ENCODE measurements around the gene ATP2C2. TPM values are rescaled to one million over a fixed set of nuclear protein-coding genes. Genes with fewer than 3 reads are reported as not detected.
"Not testable (repeated sequence)": the region's sequence is repeated elsewhere in the genome, so short reads cannot be mapped to it uniquely, and the experiment has no call there.

ATP2C2 gene
- total and polyA plus RNA-seq, 4 donors, result 21.3 to 96.8 (median 37.5) TPM

DNA sequence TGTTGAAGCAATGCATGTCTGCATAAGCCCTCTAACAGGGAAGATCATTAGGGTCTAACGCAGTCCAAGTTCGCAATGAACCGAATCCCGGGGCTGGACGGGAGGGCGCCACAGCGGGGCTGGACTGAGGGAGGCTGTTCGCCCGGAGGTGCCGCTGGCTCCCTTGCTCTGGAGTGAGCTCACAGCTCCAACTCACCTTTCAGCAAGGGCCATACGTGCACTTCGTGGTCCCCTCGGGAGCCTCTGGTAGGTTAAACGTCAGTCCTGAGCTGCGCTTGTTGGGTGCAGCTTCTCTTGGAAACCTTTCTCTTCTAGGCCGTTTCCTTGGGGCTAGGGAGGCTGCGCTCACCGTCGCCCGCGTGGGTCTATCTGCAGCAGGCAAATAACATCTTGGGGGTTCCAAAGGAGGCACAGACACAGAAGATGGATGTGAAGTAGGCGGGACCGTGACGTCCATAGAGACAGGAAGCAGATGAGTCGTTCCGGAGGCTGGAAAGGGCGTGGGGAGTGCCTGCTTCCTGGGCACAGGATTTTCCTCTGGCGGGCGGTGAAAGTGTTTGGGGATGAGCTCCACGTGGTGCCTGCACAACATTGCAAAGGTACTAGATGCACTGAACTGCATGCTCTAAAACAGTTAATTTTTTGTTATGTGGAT, 21.9 kb downstream of the ATP2C2 start:
- Histone ChIP-seq H3K27me3 (ENCODE audit: control insufficient read depth in 3 of 3, insufficient read depth in 3 of 3, low read length in 2 of 3) (no peaks in the 10 kb centered on the region), H3K36me3 (ENCODE audit: control insufficient read depth in 4 of 4, insufficient read depth in 4 of 4, low read length in 4 of 4) (peaks cover 0 to 1% (median 0%) of the 10 kb centered on the region in 4 donors), H3K9ac (ENCODE audit: insufficient read depth in 1 of 2, low read length in 2 of 2) (no peak overlapping the region), H3K27ac (ENCODE audit: low read depth in 1 of 2, low read length in 1 of 2) (no peak overlapping the region), H3K9me3 (ENCODE audit: control insufficient read depth in 4 of 4, insufficient read depth in 3 of 4, low read length in 3 of 4) (no peaks in the 10 kb centered on the region), H3K4me3 (no peak overlapping the region), H3K4me1 (ENCODE audit: control insufficient read depth in 5 of 5, insufficient read depth in 5 of 5, low read length in 5 of 5) (peaks cover 0 to 9% (median 0%) of the 10 kb centered on the region in 5 donors)
- DNase-seq, result no peak
- 82 to 83% methylated on average over 30 of the region's 30 CpGs for WGBS, 2 donors
- ATAC-seq (ENCODE audit: insufficient read depth, low FRiP score), result no peak
- TF ChIP-seq, protein P1, sequence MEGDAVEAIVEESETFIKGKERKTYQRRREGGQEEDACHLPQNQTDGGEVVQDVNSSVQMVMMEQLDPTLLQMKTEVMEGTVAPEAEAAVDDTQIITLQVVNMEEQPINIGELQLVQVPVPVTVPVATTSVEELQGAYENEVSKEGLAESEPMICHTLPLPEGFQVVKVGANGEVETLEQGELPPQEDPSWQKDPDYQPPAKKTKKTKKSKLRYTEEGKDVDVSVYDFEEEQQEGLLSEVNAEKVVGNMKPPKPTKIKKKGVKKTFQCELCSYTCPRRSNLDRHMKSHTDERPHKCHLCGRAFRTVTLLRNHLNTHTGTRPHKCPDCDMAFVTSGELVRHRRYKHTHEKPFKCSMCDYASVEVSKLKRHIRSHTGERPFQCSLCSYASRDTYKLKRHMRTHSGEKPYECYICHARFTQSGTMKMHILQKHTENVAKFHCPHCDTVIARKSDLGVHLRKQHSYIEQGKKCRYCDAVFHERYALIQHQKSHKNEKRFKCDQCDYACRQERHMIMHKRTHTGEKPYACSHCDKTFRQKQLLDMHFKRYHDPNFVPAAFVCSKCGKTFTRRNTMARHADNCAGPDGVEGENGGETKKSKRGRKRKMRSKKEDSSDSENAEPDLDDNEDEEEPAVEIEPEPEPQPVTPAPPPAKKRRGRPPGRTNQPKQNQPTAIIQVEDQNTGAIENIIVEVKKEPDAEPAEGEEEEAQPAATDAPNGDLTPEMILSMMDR (IDR thresholded peaks at IDR 0.05; ENCODE audit: control extremely low read depth, extremely low read depth), result no peak

DNA sequence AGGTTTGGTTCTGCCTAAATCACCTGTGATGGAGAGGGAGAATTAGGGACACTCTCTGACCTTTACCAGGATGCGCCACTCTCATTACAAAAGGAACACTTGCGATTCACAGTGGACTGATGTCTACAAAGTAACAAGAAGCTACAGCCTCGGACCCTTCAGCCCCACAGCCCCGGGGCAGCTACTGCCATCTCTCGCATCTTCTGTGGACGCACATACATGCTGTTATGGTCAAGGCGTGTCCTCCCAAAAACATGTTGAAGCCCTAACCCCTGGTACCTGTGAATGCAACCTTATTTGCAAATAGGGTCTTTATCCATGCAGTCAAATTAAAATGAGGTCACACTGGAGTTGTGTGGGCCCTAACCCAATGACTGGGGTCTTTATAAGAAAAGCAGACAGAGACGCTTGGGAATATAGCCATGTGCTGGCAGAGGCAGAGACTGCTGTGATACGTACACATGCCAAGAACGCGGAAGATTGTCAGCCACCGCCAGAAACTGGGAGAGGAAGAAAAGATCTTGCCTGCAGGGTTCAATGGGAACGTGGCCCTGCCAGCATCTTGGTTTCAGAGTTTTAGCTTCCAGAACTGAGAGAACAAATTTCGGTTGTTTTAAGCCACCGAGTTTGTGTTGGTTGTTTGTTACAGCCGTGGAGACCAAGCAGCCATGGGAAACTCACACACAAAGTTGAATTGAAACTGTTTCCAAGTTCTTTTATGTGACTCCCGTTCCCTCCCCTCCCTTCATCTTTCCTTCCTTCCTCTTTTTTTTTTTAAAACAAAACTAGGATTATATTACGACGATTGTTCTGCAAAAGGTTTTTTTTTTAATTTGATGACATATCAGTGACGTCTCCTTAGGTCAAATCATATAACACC, 23.1 kb downstream of the ATP2C2 start:
- H3K4me3 ChIP-seq, result no peak overlapping the region
- peaks cover 0 to 9% (median 0%) of the 10 kb centered on the region in 5 donors for H3K4me1 ChIP-seq (ENCODE audit: control insufficient read depth in 5 of 5, insufficient read depth in 5 of 5, low read length in 5 of 5)
- peak; percentile 52 to 75 (median 69) for DNase-seq
- H3K27me3 ChIP-seq (ENCODE audit: control insufficient read depth in 3 of 3, insufficient read depth in 3 of 3, low read length in 2 of 3), result no peaks in the 10 kb centered on the region
- H3K27ac ChIP-seq (ENCODE audit: low read depth in 1 of 2, low read length in 1 of 2), result no peak overlapping the region
- no peak overlapping the region for H3K9ac ChIP-seq (ENCODE audit: insufficient read depth in 1 of 2, low read length in 2 of 2)
- H3K9me3 ChIP-seq (ENCODE audit: control insufficient read depth in 4 of 4, insufficient read depth in 3 of 4, low read length in 3 of 4), result no peaks in the 10 kb centered on the region
- TF ChIP-seq, protein P1 (IDR thresholded peaks at IDR 0.05; ENCODE audit: control extremely low read depth, extremely low read depth), result no peak
- 52 to 57% methylated on average over 20 of the region's 20 CpGs for WGBS, 2 donors
- peaks cover 0 to 1% (median 0%) of the 10 kb centered on the region in 4 donors for H3K36me3 ChIP-seq (ENCODE audit: control insufficient read depth in 4 of 4, insufficient read depth in 4 of 4, low read length in 4 of 4)
- no peak for ATAC-seq (ENCODE audit: insufficient read depth, low FRiP score)

DNA sequence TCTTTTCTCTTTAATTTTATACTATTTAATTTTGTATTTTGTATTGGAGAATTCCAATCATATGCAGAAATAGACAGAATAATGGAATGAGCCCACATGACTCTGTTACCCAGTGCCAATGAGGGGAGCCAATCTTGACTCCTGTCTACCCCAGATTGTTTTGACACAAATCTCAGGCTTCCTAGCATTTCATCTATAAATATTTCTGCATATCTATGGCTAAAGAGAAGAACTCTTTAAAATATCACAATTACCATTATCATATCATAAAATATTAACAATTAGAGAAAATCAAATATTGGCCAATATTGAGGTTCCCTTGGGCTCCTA, 23.7 kb downstream of the ATP2C2 start:
- no peak for ATAC-seq (ENCODE audit: insufficient read depth, low FRiP score)
- H3K36me3 ChIP-seq (ENCODE audit: control insufficient read depth in 4 of 4, insufficient read depth in 4 of 4, low read length in 4 of 4), result peaks cover 0 to 1% (median 0%) of the 10 kb centered on the region in 4 donors
- TF ChIP-seq, protein P1 (IDR thresholded peaks at IDR 0.05; ENCODE audit: control extremely low read depth, extremely low read depth), result no peak
- H3K4me3 ChIP-seq, result no peak overlapping the region
- H3K27me3 ChIP-seq (ENCODE audit: control insufficient read depth in 3 of 3, insufficient read depth in 3 of 3, low read length in 2 of 3), result no peaks in the 10 kb centered on the region
- H3K9ac ChIP-seq (ENCODE audit: insufficient read depth in 1 of 2, low read length in 2 of 2), result no peak overlapping the region
- no peaks in the 10 kb centered on the region for H3K9me3 ChIP-seq (ENCODE audit: control insufficient read depth in 4 of 4, insufficient read depth in 3 of 4, low read length in 3 of 4)
- no peak for DNase-seq
- no peak overlapping the region for H3K27ac ChIP-seq (ENCODE audit: low read depth in 1 of 2, low read length in 1 of 2)
- H3K4me1 ChIP-seq (ENCODE audit: control insufficient read depth in 5 of 5, insufficient read depth in 5 of 5, low read length in 5 of 5), result peaks cover 0 to 9% (median 0%) of the 10 kb centered on the region in 5 donors

DNA sequence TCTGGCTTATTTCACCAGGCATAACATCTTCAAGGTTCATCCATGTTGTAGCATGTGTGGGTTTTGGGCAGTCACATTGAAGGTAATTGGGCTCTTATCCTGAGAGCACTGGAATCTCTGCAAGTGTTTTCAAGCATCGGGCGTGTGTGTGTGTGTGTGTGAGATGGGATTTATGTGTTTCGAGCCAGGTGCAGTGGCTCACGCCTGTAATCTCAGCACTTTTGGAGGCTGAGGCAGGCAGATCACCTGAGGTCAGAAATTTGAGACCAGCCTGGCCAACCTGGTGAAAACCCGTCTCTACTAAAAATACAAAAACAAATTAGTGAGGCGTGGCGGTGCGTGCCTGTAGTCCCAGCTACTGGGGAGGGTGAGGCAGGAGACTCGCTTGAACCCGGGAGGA, 27.7 kb downstream of the ATP2C2 start:
- H3K9ac ChIP-seq (ENCODE audit: insufficient read depth in 1 of 2, low read length in 2 of 2); H3K27me3 ChIP-seq (ENCODE audit: control insufficient read depth in 3 of 3, insufficient read depth in 3 of 3, low read length in 2 of 3); H3K9me3 ChIP-seq (ENCODE audit: control insufficient read depth in 4 of 4, insufficient read depth in 3 of 4, low read length in 3 of 4); H3K4me3 ChIP-seq; ATAC-seq (ENCODE audit: insufficient read depth, low FRiP score); DNase-seq; H3K36me3 ChIP-seq (ENCODE audit: control insufficient read depth in 4 of 4, insufficient read depth in 4 of 4, low read length in 4 of 4): not testable (repeated sequence)
- 65 to 79% methylated on average over 10 of the region's 10 CpGs for WGBS, 2 donors
- Histone ChIP-seq H3K27ac (ENCODE audit: low read depth in 1 of 2, low read length in 1 of 2) (peak overlapping the region in 1 of 2 donors; percentile 60), H3K4me1 (ENCODE audit: control insufficient read depth in 5 of 5, insufficient read depth in 5 of 5, low read length in 5 of 5) (peaks cover 0 to 19% (median 0%) of the 10 kb centered on the region in 5 donors)
